ENCODE data around the gene SLC35F3.
"Not testable (repeated sequence)": the region's sequence is repeated elsewhere in the genome, so short reads cannot be mapped to it uniquely, and the experiment has no call there.

SLC35F3 gene

GRCh38 chr1:234206651-234207284, 302.3 kb downstream of the SLC35F3 start:
- DNase-seq: peak; percentile 4 to 74

GRCh38 chr1:234208351-234208750, 303.9 kb downstream of the SLC35F3 start:
- DNase-seq: no peak

GRCh38 chr1:234208791-234209190, 304.3 kb downstream of the SLC35F3 start:
- DNase-seq: peak; percentile 10 to 12

- not testable (repeated sequence) for DNase-seq
Measured at GRCh38 chr1:234210429-234210828, 306.0 kb downstream of the SLC35F3 start.

- DNase-seq: not testable (repeated sequence)
Measured at GRCh38 chr1:234211855-234212254, 307.4 kb downstream of the SLC35F3 start.

- DNase-seq: peak in 1 of 2 experiments; percentile 15
Measured at GRCh38 chr1:234212764-234213657, 308.5 kb downstream of the SLC35F3 start.

- DNase-seq: no peak
Measured at GRCh38 chr1:234213658-234214128, 309.2 kb downstream of the SLC35F3 start.

GRCh38 chr1:234214129-234214910, 309.8 kb downstream of the SLC35F3 start:
- no peak for DNase-seq

- no peak for DNase-seq
Measured at GRCh38 chr1:234214911-234215892, 310.7 kb downstream of the SLC35F3 start.

- DNase-seq: no peak
Measured at GRCh38 chr1:234216116-234216703, 311.7 kb downstream of the SLC35F3 start.

- DNase-seq: no peak
Measured at GRCh38 chr1:234217316-234217840, 312.9 kb downstream of the SLC35F3 start.

GRCh38 chr1:234218078-234218477, 313.6 kb downstream of the SLC35F3 start:
- no peak for DNase-seq

- DNase-seq: no peak
Measured at GRCh38 chr1:234219711-234220110, 315.2 kb downstream of the SLC35F3 start.

- no peak for DNase-seq
Measured at GRCh38 chr1:234221601-234222000, 317.1 kb downstream of the SLC35F3 start.

GRCh38 chr1:234222561-234223280, 318.2 kb downstream of the SLC35F3 start:
- no peak for DNase-seq

- DNase-seq: no peak
Measured at GRCh38 chr1:234226113-234226818, 321.8 kb downstream of the SLC35F3 start.

- no peak for DNase-seq
Measured at GRCh38 chr1:234226819-234227165, 322.3 kb downstream of the SLC35F3 start.

GRCh38 chr1:234229581-234230387, 325.3 kb downstream of the SLC35F3 start:
- DNase-seq: no peak

GRCh38 chr1:234230414-234230862, 326.0 kb downstream of the SLC35F3 start:
- DNase-seq: no peak
